Epithelial cell of proximal tubule (primary cell): ENCODE measurements around the gene MYO3B. TPM values are rescaled to one million over a fixed set of nuclear protein-coding genes. Genes with fewer than 3 reads are reported as not detected.
"Not testable (repeated sequence)": the region's sequence is repeated elsewhere in the genome, so short reads cannot be mapped to it uniquely, and the experiment has no call there.

ENCODE experiments used
- DNase-seq: peaks from one replicate; pipeline ENCODE4 v3.0.0-alpha.2; 2011; ENCODE audit warnings: low read depth
- H3K4me3 ChIP-seq: 2 replicates; pipeline ENCODE4 v1.5.1; 2011; ENCODE audit warnings: low read depth, mild to moderate bottlenecking, low read length
- total RNA-seq: library from RNA; depleted of rRNA; stranded (reverse); fragments of >200 nt; gene quantifications from 2 replicates; pipeline ENCODE4 v1.2.3, GENCODE V29; 2015
- TF ChIP-seq, protein P1 (sequence below): conservative IDR thresholded peaks from 2 replicates; pipeline ENCODE4 v1.5.1; 2012; ENCODE audit warnings: low read depth, mild to moderate bottlenecking, low read length

The MYO3B gene
- total RNA-seq, 1 donor from 2014 or later: 0.35 TPM

DNA sequence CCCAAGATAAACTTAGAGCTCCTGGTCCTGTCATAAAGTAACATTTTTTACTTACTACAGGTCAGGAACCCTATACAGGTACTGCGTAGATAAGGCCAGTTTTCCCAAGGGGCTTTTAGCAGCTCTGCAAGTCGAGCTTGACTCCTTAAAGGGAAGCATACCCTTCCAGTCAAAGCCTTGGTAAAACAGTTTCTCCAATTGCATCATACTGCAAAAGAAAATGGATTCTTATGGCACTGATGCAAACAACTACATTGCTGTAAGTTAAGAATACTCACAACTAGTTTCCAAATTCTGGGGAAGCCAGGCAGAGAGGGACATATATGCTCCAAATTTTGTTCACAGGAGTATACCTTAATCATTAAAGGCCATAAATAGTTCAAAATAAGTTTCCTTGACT, 31.0 kb downstream of the MYO3B start:
- TF ChIP-seq, protein P1, sequence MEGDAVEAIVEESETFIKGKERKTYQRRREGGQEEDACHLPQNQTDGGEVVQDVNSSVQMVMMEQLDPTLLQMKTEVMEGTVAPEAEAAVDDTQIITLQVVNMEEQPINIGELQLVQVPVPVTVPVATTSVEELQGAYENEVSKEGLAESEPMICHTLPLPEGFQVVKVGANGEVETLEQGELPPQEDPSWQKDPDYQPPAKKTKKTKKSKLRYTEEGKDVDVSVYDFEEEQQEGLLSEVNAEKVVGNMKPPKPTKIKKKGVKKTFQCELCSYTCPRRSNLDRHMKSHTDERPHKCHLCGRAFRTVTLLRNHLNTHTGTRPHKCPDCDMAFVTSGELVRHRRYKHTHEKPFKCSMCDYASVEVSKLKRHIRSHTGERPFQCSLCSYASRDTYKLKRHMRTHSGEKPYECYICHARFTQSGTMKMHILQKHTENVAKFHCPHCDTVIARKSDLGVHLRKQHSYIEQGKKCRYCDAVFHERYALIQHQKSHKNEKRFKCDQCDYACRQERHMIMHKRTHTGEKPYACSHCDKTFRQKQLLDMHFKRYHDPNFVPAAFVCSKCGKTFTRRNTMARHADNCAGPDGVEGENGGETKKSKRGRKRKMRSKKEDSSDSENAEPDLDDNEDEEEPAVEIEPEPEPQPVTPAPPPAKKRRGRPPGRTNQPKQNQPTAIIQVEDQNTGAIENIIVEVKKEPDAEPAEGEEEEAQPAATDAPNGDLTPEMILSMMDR: no peak
- H3K4me3 ChIP-seq: no peak overlapping the region
- no peak for DNase-seq

DNA sequence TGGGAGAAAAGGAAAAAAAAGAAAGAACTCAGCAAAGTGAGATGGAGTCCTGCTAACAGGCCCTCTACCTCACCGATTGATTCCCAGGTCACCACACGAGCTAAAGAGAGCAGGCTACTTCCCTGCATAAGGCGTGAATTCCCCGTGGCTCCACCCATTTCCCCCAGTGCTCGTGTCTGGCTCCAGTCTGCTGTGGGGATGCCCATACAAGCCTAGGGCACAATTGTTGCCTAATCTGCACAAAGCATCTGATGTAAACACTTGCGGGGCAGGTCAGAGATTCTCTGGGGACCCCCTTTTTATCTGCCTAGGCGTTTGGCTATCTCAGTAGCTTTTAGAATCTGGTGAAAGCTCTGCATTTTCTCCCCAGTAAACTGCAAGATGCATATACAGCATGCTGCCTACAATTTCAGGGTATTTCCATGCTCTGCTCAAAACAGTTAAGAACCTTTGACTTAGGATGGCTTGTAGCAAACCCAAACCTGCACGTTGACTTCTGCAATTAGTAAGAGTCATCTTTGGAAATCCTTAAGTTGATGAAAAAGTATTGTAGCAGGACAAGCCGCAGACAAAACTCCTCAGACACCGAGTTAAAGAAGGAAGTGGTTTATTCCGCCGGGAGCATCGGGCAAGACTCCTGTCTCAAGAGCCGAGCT, 34.8 kb downstream of the MYO3B start:
- DNase-seq: no peak
- TF ChIP-seq, protein P1: no peak
- no peak overlapping the region for H3K4me3 ChIP-seq

DNA sequence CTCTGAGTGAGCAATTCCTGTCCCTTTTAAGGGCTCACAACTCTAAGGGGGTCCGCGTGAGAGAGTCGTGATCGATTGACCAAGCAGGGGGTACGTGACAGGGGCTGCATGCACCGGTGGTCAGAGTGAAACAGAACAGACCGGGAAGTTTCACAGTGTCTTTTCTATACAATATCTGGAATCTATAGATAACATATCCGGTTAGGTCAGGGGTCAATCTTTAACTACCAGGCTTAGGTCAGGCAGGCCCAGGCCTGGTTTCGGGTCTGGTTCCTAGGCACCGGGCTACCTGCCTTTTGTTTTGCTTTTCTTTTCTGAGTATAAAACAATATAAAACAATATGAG, 35.3 kb downstream of the MYO3B start:
- not testable (repeated sequence) for DNase-seq, H3K4me3 ChIP-seq

DNA sequence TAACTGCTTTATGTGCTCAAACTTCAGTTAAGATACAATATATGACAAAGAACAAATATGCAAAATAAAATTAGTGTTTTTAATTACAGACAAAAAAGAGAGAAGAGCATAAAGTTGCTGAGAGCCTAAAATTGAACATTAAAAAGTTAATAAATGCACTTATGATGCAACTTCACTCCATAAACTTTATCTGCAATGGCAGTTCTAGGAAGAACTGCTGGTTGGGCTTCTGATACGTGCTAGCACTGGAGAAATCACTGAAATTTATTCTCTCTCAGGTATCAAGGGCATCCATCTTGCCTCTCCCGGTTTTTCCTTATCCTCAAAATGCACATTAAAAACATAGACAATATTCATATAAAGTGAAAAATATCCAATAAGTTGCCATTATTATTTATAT, 35.7 kb downstream of the MYO3B start:
- no peak for DNase-seq
- TF ChIP-seq, protein P1: no peak
- H3K4me3 ChIP-seq: no peak overlapping the region

DNA sequence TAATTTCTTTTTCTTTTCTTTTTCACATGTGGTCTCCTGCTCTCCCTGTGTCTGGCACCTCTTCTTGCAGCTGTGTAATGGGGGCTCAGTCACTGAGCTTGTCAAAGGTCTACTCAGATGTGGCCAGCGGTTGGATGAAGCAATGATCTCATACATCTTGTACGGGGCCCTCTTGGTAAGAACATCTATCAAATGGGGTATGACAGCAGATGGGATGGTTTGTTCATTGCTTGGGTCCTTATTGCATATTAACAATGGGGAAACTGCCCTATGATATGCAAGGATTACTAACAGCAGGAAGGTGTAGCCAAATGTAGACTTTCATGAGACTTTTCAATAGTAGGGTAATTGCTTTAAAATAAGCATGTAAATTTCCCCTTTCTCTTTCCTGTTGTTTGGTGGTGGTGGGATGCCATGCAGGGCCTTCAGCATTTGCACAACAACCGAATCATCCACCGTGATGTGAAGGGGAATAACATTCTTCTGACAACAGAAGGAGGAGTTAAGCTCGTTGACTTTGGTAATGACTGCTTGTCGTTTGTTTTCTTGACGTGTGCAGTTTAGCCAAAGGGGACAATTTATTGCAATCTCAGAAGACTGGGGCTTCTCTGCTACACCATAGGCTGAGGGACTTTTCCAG, 36.5 kb downstream of the MYO3B start:
- no peak overlapping the region for H3K4me3 ChIP-seq
- TF ChIP-seq, protein P1: no peak
- no peak for DNase-seq

DNA sequence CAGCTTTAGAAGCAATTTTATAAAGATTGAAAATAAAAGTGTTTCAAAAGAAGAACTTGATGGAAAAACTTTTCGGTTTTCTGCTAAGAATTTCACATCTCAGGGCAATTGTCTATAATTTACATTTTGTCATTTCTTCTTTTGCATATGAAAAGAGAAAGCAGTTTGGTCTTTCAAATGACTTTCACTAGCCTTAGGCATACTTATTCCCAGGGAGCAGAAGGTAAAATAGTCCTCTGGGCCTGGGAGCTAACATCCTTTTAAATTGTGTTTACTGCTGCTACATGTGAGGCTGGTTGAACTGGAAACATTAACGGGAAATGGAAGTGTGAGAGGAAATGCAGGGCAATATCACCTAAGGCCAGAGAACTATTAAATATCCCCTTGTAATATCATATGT, 37.1 kb downstream of the MYO3B start:
- TF ChIP-seq, protein P1: no peak
- no peak for DNase-seq
- no peak overlapping the region for H3K4me3 ChIP-seq

DNA sequence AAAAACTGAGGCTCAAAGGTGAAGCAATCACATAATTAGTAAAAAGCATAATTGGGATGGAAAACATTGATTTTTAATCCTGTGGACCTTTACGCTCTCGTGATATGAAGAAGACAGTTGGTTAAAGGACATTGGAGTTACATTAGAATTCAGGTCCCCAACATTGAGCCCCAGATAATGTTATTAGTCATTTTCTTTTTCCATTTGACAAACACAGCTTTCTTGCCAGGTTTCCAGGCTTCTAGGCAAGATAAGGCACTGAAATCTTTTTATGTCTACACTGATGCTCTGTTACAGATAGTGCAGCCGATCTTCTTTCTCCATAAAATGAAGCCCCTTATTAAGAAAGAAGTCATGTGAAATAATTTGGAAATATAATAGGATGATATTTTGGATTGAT, 38.5 kb downstream of the MYO3B start:
- no peak for DNase-seq
- TF ChIP-seq, protein P1: no peak
- no peak overlapping the region for H3K4me3 ChIP-seq
